ENCODE measurements around the gene OLFM2. TPM values are rescaled to one million over a fixed set of nuclear protein-coding genes. Genes with fewer than 3 reads are reported as not detected.

Gene OLFM2
- total RNA-seq, 1 experiment from 2014 or later = 3.4 TPM

- TF ChIP-seq EZH2 (IDR thresholded peaks at IDR 0.05; ENCODE audit: low read depth) = no peak
- TF ChIP-seq, protein P1, sequence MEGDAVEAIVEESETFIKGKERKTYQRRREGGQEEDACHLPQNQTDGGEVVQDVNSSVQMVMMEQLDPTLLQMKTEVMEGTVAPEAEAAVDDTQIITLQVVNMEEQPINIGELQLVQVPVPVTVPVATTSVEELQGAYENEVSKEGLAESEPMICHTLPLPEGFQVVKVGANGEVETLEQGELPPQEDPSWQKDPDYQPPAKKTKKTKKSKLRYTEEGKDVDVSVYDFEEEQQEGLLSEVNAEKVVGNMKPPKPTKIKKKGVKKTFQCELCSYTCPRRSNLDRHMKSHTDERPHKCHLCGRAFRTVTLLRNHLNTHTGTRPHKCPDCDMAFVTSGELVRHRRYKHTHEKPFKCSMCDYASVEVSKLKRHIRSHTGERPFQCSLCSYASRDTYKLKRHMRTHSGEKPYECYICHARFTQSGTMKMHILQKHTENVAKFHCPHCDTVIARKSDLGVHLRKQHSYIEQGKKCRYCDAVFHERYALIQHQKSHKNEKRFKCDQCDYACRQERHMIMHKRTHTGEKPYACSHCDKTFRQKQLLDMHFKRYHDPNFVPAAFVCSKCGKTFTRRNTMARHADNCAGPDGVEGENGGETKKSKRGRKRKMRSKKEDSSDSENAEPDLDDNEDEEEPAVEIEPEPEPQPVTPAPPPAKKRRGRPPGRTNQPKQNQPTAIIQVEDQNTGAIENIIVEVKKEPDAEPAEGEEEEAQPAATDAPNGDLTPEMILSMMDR (conservative IDR thresholded peaks at IDR 0.05) = no peak
- no peaks in the 10 kb centered on the region for H3K79me2 ChIP-seq (ENCODE audit: low read depth)
- no peak overlapping the region for H3K27ac ChIP-seq
- CTCF ChIA-PET = no interaction called here
- H3K4me1 ChIP-seq (replicated peaks; ENCODE audit: insufficient read depth) = no peaks in the 10 kb centered on the region
- H3K36me3 ChIP-seq (ENCODE audit: low read depth) = no peaks in the 10 kb centered on the region
- no peaks in the 10 kb centered on the region for H3F3A ChIP-seq (ENCODE audit: insufficient read depth, low read depth)
- intact Hi-C loops (cut with micrococcal nuclease; ENCODE audit: unreplicated experiment) = no loop called here
- H3K9me2 ChIP-seq (ENCODE audit: insufficient read depth) = no peaks in the 10 kb centered on the region
- H3K4me2 ChIP-seq = no peak overlapping the region
- H2AFZ ChIP-seq = no peak overlapping the region
- POLR2A ChIA-PET (ENCODE audit: unreplicated experiment) = no interaction called here
- H4K20me1 ChIP-seq (ENCODE audit: insufficient read depth) = no peaks in the 10 kb centered on the region
- no peak overlapping the region for H3K4me3 ChIP-seq
- H3K9me3 ChIP-seq (ENCODE audit: insufficient read depth, low read depth) = no peaks in the 10 kb centered on the region
- no peaks in the 10 kb centered on the region for H3K27me3 ChIP-seq (ENCODE audit: insufficient read depth, low read depth)
- BruUV-seq (replicated peaks) = no TSS peak
- no peak for DNase-seq
Observed at GRCh38 chr19:9868983-9869617, 67.2 kb downstream of the OLFM2 start.

GRCh38 chr19:9865732-9866501 lies 70.4 kb downstream of the OLFM2 start:
- no peak for DNase-seq
- Histone ChIP-seq H4K20me1 (ENCODE audit: insufficient read depth) (no peaks in the 10 kb centered on the region), H3K4me2 (no peak overlapping the region), H3F3A (ENCODE audit: insufficient read depth, low read depth) (no peaks in the 10 kb centered on the region), H3K36me3 (ENCODE audit: low read depth) (no peaks in the 10 kb centered on the region), H3K27ac (no peak overlapping the region), H3K27me3 (ENCODE audit: insufficient read depth, low read depth) (peaks cover 14% of the 10 kb centered on the region; the same call in 1 of the 2 replicates), H3K9me2 (ENCODE audit: insufficient read depth) (no peaks in the 10 kb centered on the region), H2AFZ (no peak overlapping the region), H3K4me3 (no peak overlapping the region), H3K4me1 (replicated peaks; ENCODE audit: insufficient read depth) (no peaks in the 10 kb centered on the region), H3K9me3 (ENCODE audit: insufficient read depth, low read depth) (no peaks in the 10 kb centered on the region), H3K79me2 (ENCODE audit: low read depth) (no peaks in the 10 kb centered on the region)
- POLR2A ChIA-PET (ENCODE audit: unreplicated experiment) = no interaction called here
- CTCF ChIA-PET = interaction anchor here (0.6 kb wide), 1 partner anchor 29 kb away, joined by 3 read pairs; no protein-coding TSS in a partner anchor
- BruUV-seq (replicated peaks) = no TSS peak
- no peak for TF ChIP-seq EZH2 (IDR thresholded peaks at IDR 0.05; ENCODE audit: low read depth)
- TF ChIP-seq, protein P1 (conservative IDR thresholded peaks at IDR 0.05) = no peak
- intact Hi-C loops (cut with micrococcal nuclease; ENCODE audit: unreplicated experiment) = no loop called here

DNA sequence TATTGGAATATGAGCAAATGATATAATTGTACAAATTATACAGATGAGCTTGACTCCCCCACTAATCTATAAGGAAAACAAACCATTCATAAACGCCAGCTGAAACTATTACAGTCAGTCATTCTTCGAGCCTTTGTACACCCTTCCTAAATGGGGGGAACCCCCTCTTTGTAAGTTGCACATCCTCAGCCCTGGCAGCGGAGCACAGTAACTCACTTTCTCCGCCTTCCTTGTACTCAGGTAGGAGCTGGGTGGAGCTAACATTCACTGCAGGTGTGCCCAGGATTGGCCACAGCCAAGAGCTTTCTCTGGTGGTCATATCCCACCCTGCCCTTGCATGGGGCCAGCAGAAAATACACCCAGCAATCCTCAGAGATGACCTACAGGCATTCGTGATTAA lies 72.6 kb downstream of the OLFM2 start:
- H3K4me1 ChIP-seq (replicated peaks; ENCODE audit: insufficient read depth) = no peaks in the 10 kb centered on the region
- TF ChIP-seq EZH2 (IDR thresholded peaks at IDR 0.05; ENCODE audit: low read depth) = no peak
- no peak overlapping the region for H3K27ac ChIP-seq
- intact Hi-C loops (cut with micrococcal nuclease; ENCODE audit: unreplicated experiment) = no loop called here
- no peak for DNase-seq
- no peak overlapping the region for H3K4me3 ChIP-seq
- H3K4me2 ChIP-seq = no peak overlapping the region
- no TSS peak for BruUV-seq (replicated peaks)
- H2AFZ ChIP-seq = no peak overlapping the region
- no peaks in the 10 kb centered on the region for H3F3A ChIP-seq (ENCODE audit: insufficient read depth, low read depth)
- no peaks in the 10 kb centered on the region for H3K79me2 ChIP-seq (ENCODE audit: low read depth)
- CTCF ChIA-PET = interaction anchor here (0.6 kb wide), 1 partner anchor 42 kb away, joined by 6 read pairs; no protein-coding TSS in a partner anchor
- POLR2A ChIA-PET (ENCODE audit: unreplicated experiment) = no interaction called here
- H3K9me2 ChIP-seq (ENCODE audit: insufficient read depth) = no peaks in the 10 kb centered on the region
- no peaks in the 10 kb centered on the region for H3K36me3 ChIP-seq (ENCODE audit: low read depth)
- H3K9me3 ChIP-seq (ENCODE audit: insufficient read depth, low read depth) = no peaks in the 10 kb centered on the region
- peaks cover 14% of the 10 kb centered on the region; the same call in 1 of the 2 replicates for H3K27me3 ChIP-seq (ENCODE audit: insufficient read depth, low read depth)
- H4K20me1 ChIP-seq (ENCODE audit: insufficient read depth) = no peaks in the 10 kb centered on the region
